Measurements from ENCODE around the gene MRGPRX3.

The MRGPRX3 gene

DNA sequence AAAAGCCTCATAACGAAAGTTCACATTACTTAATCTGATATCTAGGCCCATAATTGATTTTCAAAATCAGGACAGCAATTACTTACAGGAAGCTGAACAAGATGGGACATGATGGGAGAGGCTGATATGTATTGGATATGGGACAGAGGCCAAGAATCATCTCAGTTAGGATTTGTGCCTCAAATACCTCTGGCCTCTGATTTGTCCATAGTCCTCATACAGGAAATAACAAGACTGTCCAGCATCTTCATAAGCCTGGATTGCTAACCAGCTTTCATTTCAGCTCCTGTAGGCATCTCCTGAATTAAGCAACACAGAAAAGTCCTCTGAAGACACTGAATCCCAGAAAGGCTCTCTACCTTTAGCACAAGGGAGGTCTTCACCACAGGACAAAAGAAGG lies 36.0 kb downstream of the MRGPRX3 start:
- DNase-seq: no peak

GRCh38 chr11:18171377-18172000 lies 39.1 kb downstream of the MRGPRX3 start:
- DNase-seq: no peak

DNA sequence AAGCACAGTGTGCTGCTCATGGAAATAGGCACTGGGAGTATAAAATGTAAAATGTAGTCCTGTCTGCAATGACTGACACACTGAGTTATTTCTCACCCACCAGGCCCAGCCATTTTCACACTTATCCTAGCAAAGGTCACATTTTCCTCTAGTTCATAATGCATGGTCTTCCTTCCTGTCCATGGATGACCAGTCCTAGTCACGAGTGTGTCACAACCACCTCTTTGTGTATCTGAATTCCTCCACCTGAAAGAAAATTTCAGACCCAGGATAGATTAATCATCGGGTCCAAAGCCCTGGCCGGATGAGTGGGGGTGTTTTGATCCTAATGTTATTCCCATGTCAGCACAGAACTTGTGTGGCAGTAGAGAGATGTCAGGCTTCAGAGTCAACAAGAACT lies 40.3 kb downstream of the MRGPRX3 start, which contains the start of gene MRGPRX4:
MRGPRX4 (plus strand) TSS at position 172 of the 400 bp plus-strand sequence. CDS start 420 bp downstream, outside the sequence.
- DNase-seq: no peak

DNA sequence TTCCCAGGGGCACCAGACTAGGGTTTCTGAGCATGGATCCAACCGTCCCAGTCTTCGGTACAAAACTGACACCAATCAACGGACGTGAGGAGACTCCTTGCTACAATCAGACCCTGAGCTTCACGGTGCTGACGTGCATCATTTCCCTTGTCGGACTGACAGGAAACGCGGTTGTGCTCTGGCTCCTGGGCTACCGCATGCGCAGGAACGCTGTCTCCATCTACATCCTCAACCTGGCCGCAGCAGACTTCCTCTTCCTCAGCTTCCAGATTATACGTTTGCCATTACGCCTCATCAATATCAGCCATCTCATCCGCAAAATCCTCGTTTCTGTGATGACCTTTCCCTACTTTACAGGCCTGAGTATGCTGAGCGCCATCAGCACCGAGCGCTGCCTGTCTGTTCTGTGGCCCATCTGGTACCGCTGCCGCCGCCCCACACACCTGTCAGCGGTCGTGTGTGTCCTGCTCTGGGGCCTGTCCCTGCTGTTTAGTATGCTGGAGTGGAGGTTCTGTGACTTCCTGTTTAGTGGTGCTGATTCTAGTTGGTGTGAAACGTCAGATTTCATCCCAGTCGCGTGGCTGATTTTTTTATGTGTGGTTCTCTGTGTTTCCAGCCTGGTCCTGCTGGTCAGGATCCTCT lies 41.0 kb downstream of the MRGPRX3 start:
- no peak for DNase-seq
